ENCODE results near the gene RERE.
A peak's percentile ranks its signal among the peaks of the same experiment; 100 is the strongest.

RERE gene

GRCh38 chr1:8817412-8818324 lies at the start of gene RERE:
TSS of gene RERE (minus strand) at chr1:8817640.
- peak; percentile 94 for DNase-seq

GRCh38 chr1:8866792-8867415 lies 49.5 kb upstream of the RERE start:
- no peak for DNase-seq

DNA sequence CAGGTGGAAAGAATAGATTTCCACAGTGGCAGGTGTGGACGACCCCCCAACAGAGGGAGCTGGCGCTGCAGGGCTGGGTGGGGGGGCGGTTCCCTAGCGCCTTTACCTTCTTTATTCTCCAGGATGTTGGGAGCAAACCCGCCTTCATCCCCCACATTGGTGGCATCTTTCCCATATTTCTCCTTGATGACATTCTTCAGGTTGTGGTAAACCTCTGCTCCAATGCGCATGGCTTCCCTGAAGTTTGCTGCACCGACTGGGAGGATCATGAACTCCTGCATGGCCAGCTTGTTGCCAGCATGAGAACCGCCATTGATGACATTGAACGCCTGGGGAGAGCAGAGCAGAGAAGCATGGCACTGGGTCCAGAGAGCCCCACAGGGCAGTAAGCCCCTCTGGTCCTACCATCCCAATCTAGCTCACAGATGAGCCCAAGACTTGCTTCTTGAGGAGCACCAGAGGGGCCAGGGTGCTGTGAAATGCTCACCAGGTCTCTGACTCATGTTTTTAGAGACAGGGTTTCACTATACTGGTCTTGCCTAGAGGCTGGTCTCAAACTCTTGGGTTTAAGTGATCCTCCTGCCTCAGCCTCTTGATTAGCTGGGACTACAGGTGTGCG lies 48.8 kb upstream of the RERE start:
- no peak for DNase-seq

DNA sequence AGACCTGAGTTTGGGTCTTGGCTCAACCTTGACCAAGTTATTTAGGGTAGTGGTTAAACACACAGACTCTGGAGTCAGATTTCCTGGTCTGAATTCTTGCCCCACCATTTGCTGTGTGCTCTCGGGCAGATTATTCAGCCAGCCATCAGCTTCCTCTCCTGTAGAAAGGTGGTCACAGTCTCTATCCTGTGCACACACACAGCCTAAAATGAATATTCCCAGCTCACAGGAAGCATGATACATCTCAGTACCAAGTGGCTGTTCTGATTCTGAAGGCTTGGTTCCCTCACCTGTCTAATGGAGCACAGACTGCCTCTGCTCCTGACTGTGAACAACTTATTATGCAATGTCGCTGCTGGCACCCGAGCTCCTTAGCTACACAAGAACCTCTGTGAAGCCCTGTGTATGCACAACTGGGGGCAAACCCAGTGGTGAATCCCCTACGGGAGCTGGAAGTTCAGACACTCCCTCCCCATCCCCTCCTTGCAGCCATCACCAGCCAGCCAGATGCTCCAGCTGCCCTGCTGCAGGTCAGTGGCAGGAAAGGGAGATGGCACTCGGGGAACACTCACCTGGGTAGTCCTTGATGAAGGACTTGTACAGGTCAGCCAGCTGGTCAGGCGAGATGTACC lies 47.4 kb upstream of the RERE start:
- no peak for DNase-seq

- DNase-seq: no peak
These were observed 46.4 kb upstream of the RERE start for GRCh38 chr1:8863794-8864233.

- no peak for DNase-seq
These were observed 45.7 kb upstream of the RERE start for GRCh38 chr1:8863138-8863537.

DNA sequence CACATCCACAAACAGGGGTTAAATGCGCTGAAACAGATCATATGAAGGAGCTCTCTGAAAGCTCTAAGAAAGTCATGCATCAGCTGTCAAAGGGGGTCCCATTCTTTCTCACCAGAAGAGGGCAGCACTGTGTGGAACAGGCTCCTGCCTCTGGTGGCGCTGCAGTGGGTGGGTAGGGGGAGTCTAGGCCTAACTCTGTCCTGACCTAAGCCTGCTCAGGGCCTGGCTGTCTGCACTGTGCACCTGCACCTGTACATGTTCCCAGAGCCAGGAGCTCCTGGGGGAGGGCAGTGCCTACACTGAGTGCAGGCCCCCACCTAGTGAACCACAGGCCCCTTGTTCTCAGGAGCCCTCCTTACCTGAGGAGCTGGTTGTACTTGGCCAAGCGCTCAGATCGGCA lies 45.1 kb upstream of the RERE start:
- DNase-seq: peak; percentile 65

DNA sequence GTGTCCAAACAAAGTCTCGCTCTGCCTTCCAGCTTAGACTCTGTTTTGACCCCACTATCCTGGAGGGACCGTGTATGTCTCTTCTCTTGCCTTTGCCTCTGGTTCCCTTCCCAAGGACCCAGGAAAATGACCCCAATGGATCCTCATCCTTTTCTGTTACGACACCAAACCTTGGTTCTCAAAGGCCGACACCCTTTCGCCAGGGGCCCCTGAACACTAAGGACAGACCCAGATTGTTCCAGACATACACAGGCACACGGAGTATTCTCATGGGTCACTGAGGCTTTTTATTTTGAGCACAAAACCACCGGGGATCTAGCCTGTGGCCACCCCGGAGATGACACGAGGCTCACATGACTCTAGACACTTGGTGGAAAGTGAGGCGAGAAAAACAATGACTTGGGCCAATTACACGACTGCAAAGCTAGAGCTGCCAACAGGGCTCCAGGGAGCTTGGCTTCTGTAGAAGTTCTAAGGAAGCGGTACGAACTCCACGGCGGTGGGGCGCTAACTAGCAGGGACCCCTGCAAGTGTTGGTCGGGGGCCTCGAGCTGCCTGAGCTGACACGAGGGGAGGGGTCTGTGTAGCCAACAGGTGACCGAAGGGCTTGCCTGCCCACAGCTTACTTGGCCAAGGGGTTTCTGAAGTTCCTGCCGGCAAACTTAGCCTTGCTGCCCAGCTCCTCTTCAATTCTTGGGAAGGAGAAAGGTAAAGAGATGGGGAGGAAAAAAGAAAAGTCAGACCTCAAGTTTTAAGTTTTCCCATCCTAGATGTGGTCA lies 43.5 kb upstream of the RERE start:
- no peak for DNase-seq

DNA sequence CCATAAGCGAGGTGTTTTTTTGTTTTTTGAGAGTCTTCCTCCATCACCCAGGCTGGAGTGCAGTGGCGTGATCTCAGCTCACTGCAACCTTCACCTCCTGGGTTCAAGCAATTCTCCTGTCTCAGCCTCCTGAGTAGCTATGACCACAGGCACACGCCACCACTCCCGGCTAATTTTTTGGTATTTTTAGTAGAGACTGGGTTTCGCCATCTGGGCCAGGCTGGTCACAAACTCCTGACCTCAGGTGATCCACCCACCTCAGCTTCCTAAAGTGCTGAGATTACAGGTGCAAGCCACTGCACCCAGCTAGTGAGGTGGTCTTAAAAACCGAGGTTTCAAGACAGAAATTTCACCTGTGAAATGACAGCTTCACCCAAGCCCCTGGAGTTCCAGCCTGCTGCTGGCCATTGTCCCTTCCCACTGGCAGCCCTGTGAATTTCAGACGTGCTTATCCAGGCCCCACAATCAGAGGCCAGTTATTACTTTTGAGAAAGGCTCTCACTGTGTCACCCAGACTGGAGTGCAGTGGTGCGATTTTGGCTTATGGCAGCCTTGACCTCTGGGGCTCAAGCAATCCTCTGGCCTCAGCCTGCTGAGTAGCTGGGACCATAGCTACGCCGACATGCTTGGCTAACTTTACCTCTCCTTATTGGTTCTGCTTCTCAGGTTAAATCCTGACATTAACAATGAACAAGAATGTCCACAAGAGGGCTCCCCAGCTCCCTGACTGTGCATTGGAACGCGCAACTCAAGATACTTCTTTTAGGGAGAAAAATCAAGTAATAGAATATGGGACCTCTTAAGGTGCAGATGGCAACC lies 41.7 kb upstream of the RERE start:
- peak; percentile 71 for DNase-seq

- DNase-seq: peak; percentile 24
These were observed 40.8 kb upstream of the RERE start for GRCh38 chr1:8858112-8858668.

DNA sequence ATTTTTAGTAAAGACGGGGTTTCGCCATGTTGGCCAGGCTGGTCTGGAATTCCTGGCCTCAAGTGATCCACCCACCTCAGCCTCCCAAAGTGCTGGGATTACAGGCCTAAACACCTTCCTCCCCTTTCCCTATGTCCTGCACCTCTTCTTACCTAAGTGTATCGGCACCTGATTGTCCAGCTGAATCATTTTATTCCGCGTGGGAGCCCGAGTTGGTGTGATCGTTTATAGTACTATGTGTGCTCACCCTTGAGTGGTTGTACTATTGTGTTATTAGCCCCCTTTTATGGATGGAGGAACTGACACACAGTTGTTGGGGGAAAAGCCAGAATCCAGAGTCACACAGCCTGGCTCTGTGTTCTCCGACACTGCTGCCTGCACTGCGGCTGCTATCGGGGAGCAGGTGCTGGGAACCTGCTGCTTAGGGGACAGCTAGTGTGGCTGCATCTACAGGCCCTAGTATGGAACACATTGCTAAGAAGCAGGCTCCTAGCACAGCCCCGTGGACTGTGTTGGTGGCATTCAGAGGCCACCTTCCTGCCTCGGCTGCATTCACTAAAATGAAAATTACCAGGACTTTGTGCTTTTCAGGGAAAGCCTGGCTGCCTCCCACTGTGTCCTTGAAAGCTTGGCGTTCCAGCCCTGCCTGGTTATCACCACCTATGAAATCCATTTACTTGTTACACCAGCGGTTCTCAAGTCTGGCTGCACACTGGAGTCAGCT lies 39.4 kb upstream of the RERE start:
- no peak for DNase-seq

GRCh38 chr1:8854240-8854639 lies 36.8 kb upstream of the RERE start:
- DNase-seq: no peak

GRCh38 chr1:8851060-8851459 lies 33.6 kb upstream of the RERE start:
- no peak for DNase-seq

- peak; percentile 86 for DNase-seq
These were observed 31.4 kb upstream of the RERE start for GRCh38 chr1:8848663-8849386.

- DNase-seq: no peak
These were observed 30.6 kb upstream of the RERE start for GRCh38 chr1:8847990-8848389.

DNA sequence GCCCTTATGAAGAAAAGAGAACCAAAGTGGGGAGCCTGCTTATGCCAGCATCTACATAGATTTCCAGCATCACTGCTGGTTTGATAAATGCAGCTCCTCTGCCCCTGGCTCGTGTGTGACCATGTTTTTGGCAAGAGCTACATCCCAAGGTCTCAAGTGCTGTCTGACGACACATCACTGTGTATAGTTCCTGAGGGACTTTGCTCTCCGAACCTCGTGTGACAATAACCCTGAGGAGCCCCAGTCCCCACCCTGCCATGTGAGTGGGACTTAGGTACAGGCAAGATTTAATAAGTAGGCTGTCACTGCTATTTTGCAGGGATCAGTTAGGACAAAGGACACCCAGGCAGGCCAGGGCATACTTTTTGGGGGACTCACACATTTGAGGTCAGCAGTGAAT lies 28.8 kb upstream of the RERE start:
- no peak for DNase-seq

DNA sequence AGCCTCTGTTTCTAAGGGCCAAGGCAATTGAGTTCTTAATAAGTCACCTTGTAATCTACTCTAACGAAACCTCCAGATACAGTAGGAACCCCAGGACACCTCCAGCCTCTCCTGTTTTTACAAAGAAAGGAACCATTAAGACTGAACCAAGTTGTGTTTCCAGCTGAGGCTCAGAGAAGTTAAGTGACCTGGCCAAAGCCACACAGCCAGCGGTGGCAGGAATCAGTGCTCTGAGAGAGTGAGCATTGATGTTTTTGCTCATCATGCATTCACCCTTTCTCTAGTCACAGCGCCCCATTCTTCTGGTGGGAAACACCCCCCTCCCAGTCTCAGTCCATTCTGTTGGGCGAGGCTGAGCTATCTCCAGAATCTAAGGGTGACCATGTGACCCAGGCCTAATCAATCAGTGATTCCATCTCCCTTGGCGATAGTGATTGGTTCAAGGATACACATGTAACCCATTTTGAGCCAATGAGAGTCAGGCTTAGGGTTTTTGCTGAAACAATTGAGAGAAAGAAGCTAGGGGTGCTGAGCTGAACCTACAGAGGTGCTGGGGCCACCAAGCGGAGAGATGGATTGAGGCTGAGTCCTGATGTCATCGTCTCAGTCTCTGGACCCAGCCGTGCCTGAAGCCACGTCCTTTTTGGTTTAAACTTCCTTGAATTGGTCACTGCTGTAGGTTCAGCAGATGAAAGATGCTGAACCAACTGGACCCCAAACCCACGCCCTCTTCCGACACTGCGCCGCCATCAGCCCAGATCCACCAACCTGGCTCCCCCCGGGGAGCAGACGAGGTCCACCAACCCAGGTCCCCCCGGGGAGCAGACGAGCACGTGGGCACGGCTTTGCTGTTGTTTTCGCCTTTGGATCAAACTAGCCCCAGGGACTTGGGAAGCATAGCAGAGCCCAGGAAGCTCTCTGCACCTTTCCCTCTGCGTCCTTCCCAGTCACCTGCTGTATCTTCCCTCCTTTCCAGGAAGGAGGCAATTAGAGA lies 28.0 kb upstream of the RERE start:
- DNase-seq: no peak

- DNase-seq: no peak
These were observed 27.1 kb upstream of the RERE start for GRCh38 chr1:8844501-8845006.

Data from CD4-positive, alpha-beta T cell treated with Interleukin-17A for 4 hours (primary cell).